BLaER1 (cell line): ENCODE measurements around the gene TOM1.

ENCODE experiments used
- H3K27ac ChIP-seq: shearing (Covaris generic); formaldehyde crosslinking; 2 replicates; pipeline ENCODE4 v1.8.1; 2022
- H3K27me3 ChIP-seq: shearing (Covaris generic); formaldehyde crosslinking; 2 replicates; pipeline ENCODE4 v1.8.1; 2022
- H3K36me3 ChIP-seq: shearing (Covaris generic); formaldehyde crosslinking; 2 replicates; pipeline ENCODE4 v1.8.1; 2022
- H3K4me1 ChIP-seq: shearing (Covaris generic); formaldehyde crosslinking; 2 replicates; pipeline ENCODE4 v1.8.1; 2022
- H3K4me2 ChIP-seq: shearing (Covaris generic); formaldehyde crosslinking; 2 replicates; pipeline ENCODE4 v1.8.1; 2022
- H3K4me3 ChIP-seq: shearing (Covaris generic); formaldehyde crosslinking; 2 replicates; pipeline ENCODE4 v1.8.1; 2022
- H3K9ac ChIP-seq: shearing (Covaris generic); formaldehyde crosslinking; 2 replicates; pipeline ENCODE4 v1.8.1; 2022
- H3K9me3 ChIP-seq: shearing (Covaris generic); formaldehyde crosslinking; 2 replicates; pipeline ENCODE4 v1.8.1; 2022
- H4K20me1 ChIP-seq: shearing (Covaris generic); formaldehyde crosslinking; 2 replicates; pipeline ENCODE4 v1.8.1; 2022
- Cebpa-rat ChIP-seq: shearing (Covaris generic); IDR thresholded peaks from 2 replicates; pipeline ENCODE4 v1.8.1; 2022

TOM1 gene

GRCh38 chr22:35274154-35274871 is 25.4 kb upstream of the TOM1 start:
- TF ChIP-seq Cebpa-rat: no peak
- peaks cover 97% of the 10 kb centered on the region for H3K36me3 ChIP-seq
- no peak overlapping the region for H3K4me2 ChIP-seq
- no peaks in the 10 kb centered on the region for H3K4me1 ChIP-seq
- no peaks in the 10 kb centered on the region for H3K9me3 ChIP-seq
- no peak overlapping the region for H3K9ac ChIP-seq
- H3K27me3 ChIP-seq: no peaks in the 10 kb centered on the region
- no peak overlapping the region for H3K4me3 ChIP-seq
- H3K27ac ChIP-seq: no peak overlapping the region
- H4K20me1 ChIP-seq: no peaks in the 10 kb centered on the region; the same call in 1 of the 2 replicates

DNA sequence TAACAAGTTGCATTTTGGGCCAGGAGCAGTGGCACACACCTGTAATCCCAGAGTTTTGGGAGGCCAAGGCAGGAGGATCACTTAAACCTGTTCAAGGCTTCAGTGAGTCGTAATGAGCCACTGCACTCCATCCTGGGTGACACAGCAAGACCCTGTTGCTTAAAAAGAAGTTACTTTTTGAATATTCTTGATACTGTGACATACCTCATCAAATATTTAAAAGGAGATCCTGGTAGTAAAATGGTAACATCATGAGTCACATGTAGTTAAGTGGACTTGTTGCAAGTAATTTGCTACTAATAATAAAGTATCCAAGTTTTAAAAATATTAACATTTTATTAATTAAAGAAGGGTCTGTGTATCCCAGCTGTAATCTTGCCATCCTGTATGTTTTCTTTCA is 24.1 kb upstream of the TOM1 start:
- Histone ChIP-seq H3K4me3 (no peak overlapping the region), H3K4me2 (no peak overlapping the region), H3K27me3 (no peaks in the 10 kb centered on the region), H3K9ac (no peak overlapping the region), H4K20me1 (peaks cover 6% of the 10 kb centered on the region; the same call in 1 of the 2 replicates), H3K27ac (no peak overlapping the region), H3K4me1 (no peaks in the 10 kb centered on the region), H3K9me3 (no peaks in the 10 kb centered on the region), H3K36me3 (peaks cover 97% of the 10 kb centered on the region)
- TF ChIP-seq Cebpa-rat: no peak

GRCh38 chr22:35276019-35276418 is 23.7 kb upstream of the TOM1 start:
- H3K27ac ChIP-seq: no peak overlapping the region
- peaks cover 9% of the 10 kb centered on the region; the same call in 1 of the 2 replicates for H4K20me1 ChIP-seq
- H3K4me3 ChIP-seq: no peak overlapping the region
- no peaks in the 10 kb centered on the region for H3K4me1 ChIP-seq
- H3K9ac ChIP-seq: no peak overlapping the region
- TF ChIP-seq Cebpa-rat: no peak
- H3K4me2 ChIP-seq: no peak overlapping the region
- H3K27me3 ChIP-seq: no peaks in the 10 kb centered on the region
- peaks cover 97% of the 10 kb centered on the region for H3K36me3 ChIP-seq
- H3K9me3 ChIP-seq: no peaks in the 10 kb centered on the region

GRCh38 chr22:35288116-35288515 is 11.6 kb upstream of the TOM1 start:
- Histone ChIP-seq H3K27ac (no peak overlapping the region), H3K9me3 (no peaks in the 10 kb centered on the region), H3K4me1 (no peaks in the 10 kb centered on the region), H3K9ac (no peak overlapping the region), H4K20me1 (no peaks in the 10 kb centered on the region), H3K36me3 (peaks cover 100% of the 10 kb centered on the region), H3K4me3 (no peak overlapping the region), H3K4me2 (no peak overlapping the region), H3K27me3 (no peaks in the 10 kb centered on the region)
- TF ChIP-seq Cebpa-rat: no peak

DNA sequence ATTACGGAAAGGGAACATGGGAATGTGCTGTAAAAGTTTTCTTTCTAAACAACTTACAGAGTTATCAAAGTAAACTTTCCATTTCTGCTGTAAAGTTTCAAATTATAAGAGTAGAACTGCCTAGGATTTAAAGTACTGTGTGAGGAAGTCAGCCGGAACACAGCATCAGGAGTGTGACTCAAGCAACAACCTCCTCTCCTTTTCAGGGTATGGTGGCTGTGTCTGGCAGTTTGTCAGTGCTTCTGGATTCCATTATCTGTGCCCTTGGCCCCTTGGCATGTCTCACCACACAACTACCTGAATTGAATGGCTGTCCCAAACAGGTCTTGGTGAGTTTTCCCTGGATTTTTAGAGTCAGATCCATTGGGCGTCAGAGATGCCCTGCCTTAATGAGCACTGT is 6.9 kb upstream of the TOM1 start:
- Histone ChIP-seq H3K27ac (no peak overlapping the region), H3K9me3 (no peaks in the 10 kb centered on the region), H3K4me1 (peaks cover 2% of the 10 kb centered on the region), H3K9ac (no peak overlapping the region), H4K20me1 (no peaks in the 10 kb centered on the region), H3K4me3 (no peak overlapping the region), H3K4me2 (no peak overlapping the region), H3K27me3 (no peaks in the 10 kb centered on the region), H3K36me3 (peaks cover 86% of the 10 kb centered on the region)
- TF ChIP-seq Cebpa-rat: no peak

GRCh38 chr22:35296051-35296450 is 3.6 kb upstream of the TOM1 start:
- H3K9ac ChIP-seq: no peak overlapping the region
- H3K4me1 ChIP-seq: peaks cover 26% of the 10 kb centered on the region
- H3K36me3 ChIP-seq: peaks cover 53% of the 10 kb centered on the region
- no peak overlapping the region for H3K4me3 ChIP-seq
- no peak overlapping the region for H3K27ac ChIP-seq
- H3K4me2 ChIP-seq: no peak overlapping the region
- H3K9me3 ChIP-seq: no peaks in the 10 kb centered on the region
- no peaks in the 10 kb centered on the region for H3K27me3 ChIP-seq
- no peaks in the 10 kb centered on the region for H4K20me1 ChIP-seq
- no peak for TF ChIP-seq Cebpa-rat

- Histone ChIP-seq H3K27me3 (no peaks in the 10 kb centered on the region), H4K20me1 (no peaks in the 10 kb centered on the region), H3K9ac (peak overlapping the region; percentile 92; the same call in 1 of the 2 replicates), H3K4me2 (peak overlapping the region; percentile 99), H3K36me3 (peaks cover 21% of the 10 kb centered on the region), H3K4me1 (peaks cover 36% of the 10 kb centered on the region), H3K4me3 (peak overlapping the region; percentile 82), H3K9me3 (no peaks in the 10 kb centered on the region), H3K27ac (peak overlapping the region; percentile 55)
- TF ChIP-seq Cebpa-rat: no peak
These were observed 449 bp upstream of the TOM1 start for GRCh38 chr22:35299217-35299672.

- 0 out of 2 replicates have a peak, but pooled peaks have one; percentile 7 for TF ChIP-seq Cebpa-rat
- no peaks in the 10 kb centered on the region for H3K9me3 ChIP-seq
- H3K27ac ChIP-seq: no peak overlapping the region
- H3K36me3 ChIP-seq: peaks cover 6% of the 10 kb centered on the region; the same call in 1 of the 2 replicates
- H3K4me2 ChIP-seq: peak overlapping the region; percentile 99; the same call in 1 of the 2 replicates
- no peak overlapping the region for H3K9ac ChIP-seq
- no peaks in the 10 kb centered on the region for H3K27me3 ChIP-seq
- H4K20me1 ChIP-seq: no peaks in the 10 kb centered on the region; the same call in 1 of the 2 replicates
- H3K4me1 ChIP-seq: peaks cover 58% of the 10 kb centered on the region
- no peak overlapping the region for H3K4me3 ChIP-seq
These were observed 1.7 kb downstream of the TOM1 start for GRCh38 chr22:35301372-35301874.

DNA sequence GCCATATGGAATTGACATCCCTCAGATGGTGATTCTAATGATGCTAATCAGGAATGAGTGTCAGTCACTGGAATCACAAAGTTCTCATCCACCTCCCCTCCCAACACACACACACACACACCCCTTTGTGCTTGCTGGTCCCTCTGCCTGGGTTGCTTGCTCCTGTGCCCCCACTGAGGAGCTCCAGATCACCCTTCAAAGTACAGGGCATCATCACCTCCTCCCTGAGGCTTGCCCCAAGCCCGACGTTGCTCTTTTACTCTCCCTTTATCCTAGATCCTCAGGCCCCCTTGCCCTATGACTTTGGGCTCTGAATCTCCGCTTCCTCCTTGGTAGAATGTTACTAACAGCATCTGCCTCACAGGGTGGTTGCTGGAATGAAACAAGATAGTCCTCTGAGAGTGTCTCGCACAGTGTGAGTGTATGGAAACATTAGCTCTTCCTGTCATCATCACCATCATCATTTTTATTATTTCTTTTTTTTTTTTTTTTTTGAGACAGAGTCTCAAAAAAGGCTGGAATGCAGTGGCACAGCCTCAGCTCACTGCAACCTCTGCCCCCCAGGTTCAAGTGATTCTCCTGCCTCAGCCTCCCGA is 3.4 kb downstream of the TOM1 start:
- peaks cover 16% of the 10 kb centered on the region; the same call in 1 of the 2 replicates for H4K20me1 ChIP-seq
- no peaks in the 10 kb centered on the region for H3K9me3 ChIP-seq
- no peak overlapping the region for H3K9ac ChIP-seq
- peaks cover 70% of the 10 kb centered on the region for H3K4me1 ChIP-seq
- TF ChIP-seq Cebpa-rat: no peak
- H3K27me3 ChIP-seq: no peaks in the 10 kb centered on the region
- no peaks in the 10 kb centered on the region; the same call in 1 of the 2 replicates for H3K36me3 ChIP-seq
- H3K4me3 ChIP-seq: no peak overlapping the region
- no peak overlapping the region for H3K4me2 ChIP-seq
- no peak overlapping the region for H3K27ac ChIP-seq
